HL-60 (cell line): ENCODE data around the gene BZW2.

Source experiments
- DNase-seq, 2 experiments: peaks; one replicate each; pipeline ENCODE4 v3.0.0-alpha.2; 2010 to 2020; ENCODE audit warnings: low read depth in 1 of 2, low spot score in 1 of 2
- H3K27ac ChIP-seq: fragments of 250-450 bp; sonication (Bioruptor Pico); replicated peaks from 2 replicates; pipeline ENCODE4 v1.5.1; 2020; ENCODE audit warnings: mild to moderate bottlenecking, moderate library complexity
- H3K27me3 ChIP-seq: fragments of 250-450 bp; sonication (Bioruptor Pico); 2 replicates; pipeline ENCODE4 v1.5.1; 2021; ENCODE audit warnings: mild to moderate bottlenecking, moderate library complexity; ENCODE audit not compliant: insufficient read depth, poor library complexity, severe bottlenecking
- H3K4me3 ChIP-seq: replicated peaks from 2 replicates; pipeline ENCODE4 v1.5.1; 2011; ENCODE audit warnings: mild to moderate bottlenecking, control low read depth, low read length; ENCODE audit not compliant: insufficient read depth
- GABPA ChIP-seq: IDR thresholded peaks from 2 replicates; pipeline ENCODE4 v1.6.1; 2012; ENCODE audit warnings: low read depth
- POLR2AphosphoS5 ChIP-seq: IDR thresholded peaks from 2 replicates; pipeline ENCODE4 v1.6.1; 2012; ENCODE audit warnings: low read depth
- REST ChIP-seq: IDR thresholded peaks from 2 replicates; pipeline ENCODE4 v1.6.1; 2012; ENCODE audit warnings: low read depth; ENCODE audit not compliant: insufficient replicate concordance
- SPI1 ChIP-seq: IDR thresholded peaks from 2 replicates; pipeline ENCODE4 v1.6.1; 2012; ENCODE audit warnings: low read depth, mild to moderate bottlenecking, borderline replicate concordance
- TF ChIP-seq, protein P1 (sequence below): IDR thresholded peaks from one replicate; pipeline ENCODE4 v1.5.1; 2011; ENCODE audit warnings: low read length, control low read depth, inconsistent platforms; ENCODE audit not compliant: insufficient read depth

BZW2 gene

GRCh38 chr7:16603633-16604032 lies 42.3 kb upstream of the BZW2 start:
- DNase-seq = no peak
- no peak for TF ChIP-seq GABPA
- TF ChIP-seq, protein P1, sequence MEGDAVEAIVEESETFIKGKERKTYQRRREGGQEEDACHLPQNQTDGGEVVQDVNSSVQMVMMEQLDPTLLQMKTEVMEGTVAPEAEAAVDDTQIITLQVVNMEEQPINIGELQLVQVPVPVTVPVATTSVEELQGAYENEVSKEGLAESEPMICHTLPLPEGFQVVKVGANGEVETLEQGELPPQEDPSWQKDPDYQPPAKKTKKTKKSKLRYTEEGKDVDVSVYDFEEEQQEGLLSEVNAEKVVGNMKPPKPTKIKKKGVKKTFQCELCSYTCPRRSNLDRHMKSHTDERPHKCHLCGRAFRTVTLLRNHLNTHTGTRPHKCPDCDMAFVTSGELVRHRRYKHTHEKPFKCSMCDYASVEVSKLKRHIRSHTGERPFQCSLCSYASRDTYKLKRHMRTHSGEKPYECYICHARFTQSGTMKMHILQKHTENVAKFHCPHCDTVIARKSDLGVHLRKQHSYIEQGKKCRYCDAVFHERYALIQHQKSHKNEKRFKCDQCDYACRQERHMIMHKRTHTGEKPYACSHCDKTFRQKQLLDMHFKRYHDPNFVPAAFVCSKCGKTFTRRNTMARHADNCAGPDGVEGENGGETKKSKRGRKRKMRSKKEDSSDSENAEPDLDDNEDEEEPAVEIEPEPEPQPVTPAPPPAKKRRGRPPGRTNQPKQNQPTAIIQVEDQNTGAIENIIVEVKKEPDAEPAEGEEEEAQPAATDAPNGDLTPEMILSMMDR = no peak
- Histone ChIP-seq H3K4me3 (no peak overlapping the region), H3K27me3 (no peaks in the 10 kb centered on the region), H3K27ac (no peak overlapping the region)

- TF ChIP-seq SPI1 (no peak), REST (no peak), GABPA (no peak), POLR2AphosphoS5 (no peak)
- TF ChIP-seq, protein P1 = no peak
- no peak overlapping the region for H3K27ac ChIP-seq
- H3K27me3 ChIP-seq = no peaks in the 10 kb centered on the region
- no peak overlapping the region for H3K4me3 ChIP-seq
- no peak for DNase-seq
Measured at GRCh38 chr7:16604054-16604453, 41.9 kb upstream of the BZW2 start.

- H3K27ac ChIP-seq = no peak overlapping the region
- H3K27me3 ChIP-seq = no peaks in the 10 kb centered on the region
- DNase-seq = no peak
- TF ChIP-seq SPI1 = no peak
- TF ChIP-seq REST = no peak
- TF ChIP-seq, protein P1 = no peak
- TF ChIP-seq POLR2AphosphoS5 = no peak
- no peak for TF ChIP-seq GABPA
- no peak overlapping the region for H3K4me3 ChIP-seq
Measured at GRCh38 chr7:16606704-16607103, 39.3 kb upstream of the BZW2 start.

DNA sequence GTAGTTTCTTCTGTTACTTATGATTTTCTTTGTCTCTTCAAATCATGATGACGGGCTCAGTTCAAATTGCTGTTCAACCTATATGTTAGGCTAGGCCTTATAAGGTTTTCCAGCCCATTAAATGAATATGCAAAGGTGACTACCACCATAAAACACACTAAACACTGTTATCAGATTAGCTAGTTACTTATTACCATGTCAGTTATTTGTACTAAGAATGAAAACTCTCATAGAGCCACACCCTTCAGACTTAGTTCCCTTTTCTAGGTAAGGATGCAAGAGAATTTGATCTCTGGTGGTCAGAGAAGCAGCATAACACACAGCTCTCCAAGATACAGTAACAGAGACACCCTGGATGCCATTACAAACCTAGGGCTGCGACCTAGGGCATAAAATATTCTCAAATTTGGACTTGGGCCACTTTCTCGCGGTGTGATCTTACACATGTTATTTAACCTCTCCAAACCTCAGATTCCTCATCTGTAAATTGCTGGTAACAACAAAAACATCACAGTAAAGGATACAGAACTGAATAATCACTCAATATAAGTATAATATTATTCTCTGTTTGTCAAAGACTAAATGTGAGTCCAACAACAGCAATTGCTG lies 36.0 kb upstream of the BZW2 start:
- no peaks in the 10 kb centered on the region for H3K27me3 ChIP-seq
- DNase-seq = no peak
- no peak for TF ChIP-seq POLR2AphosphoS5
- no peak for TF ChIP-seq SPI1
- TF ChIP-seq GABPA = no peak
- TF ChIP-seq, protein P1 = no peak
- no peak for TF ChIP-seq REST
- H3K4me3 ChIP-seq = no peak overlapping the region
- H3K27ac ChIP-seq = no peak overlapping the region
